Adrenal gland (tissue), 5 donors: ENCODE results near the gene RBMX.

Source experiments
- POLR2A ChIP-seq, 2 donors: fragments of 450-650 bp; IDR thresholded peaks; one replicate each; pipeline ENCODE4 v1.6.1; 2017; ENCODE audit warnings: antibody characterized with exemption in 2 of 2, mild to moderate bottlenecking in 2 of 2, moderate library complexity in 1 of 2
- TF ChIP-seq, protein P1 (sequence below), 6 experiments: fragments of 450-650 bp in 4 of 6; fragments of 200-600 bp in 2 of 6; sonication (generic) in 1 of 6; IDR thresholded peaks; 1 replicate in 5 of 6; 2 replicates in 1 of 6; pipeline versions ENCODE4 v1.5.1 to v1.8.0; 2016 to 2021; ENCODE audit warnings: antibody characterized with exemption in 6 of 6, mild to moderate bottlenecking in 2 of 6, moderate library complexity in 1 of 6
- donor health status: DM: no; HTN: no; CAD: no.

GRCh38 chrX:136849395-136849794 lies 31.1 kb downstream of the RBMX start:
- TF ChIP-seq, protein P1, sequence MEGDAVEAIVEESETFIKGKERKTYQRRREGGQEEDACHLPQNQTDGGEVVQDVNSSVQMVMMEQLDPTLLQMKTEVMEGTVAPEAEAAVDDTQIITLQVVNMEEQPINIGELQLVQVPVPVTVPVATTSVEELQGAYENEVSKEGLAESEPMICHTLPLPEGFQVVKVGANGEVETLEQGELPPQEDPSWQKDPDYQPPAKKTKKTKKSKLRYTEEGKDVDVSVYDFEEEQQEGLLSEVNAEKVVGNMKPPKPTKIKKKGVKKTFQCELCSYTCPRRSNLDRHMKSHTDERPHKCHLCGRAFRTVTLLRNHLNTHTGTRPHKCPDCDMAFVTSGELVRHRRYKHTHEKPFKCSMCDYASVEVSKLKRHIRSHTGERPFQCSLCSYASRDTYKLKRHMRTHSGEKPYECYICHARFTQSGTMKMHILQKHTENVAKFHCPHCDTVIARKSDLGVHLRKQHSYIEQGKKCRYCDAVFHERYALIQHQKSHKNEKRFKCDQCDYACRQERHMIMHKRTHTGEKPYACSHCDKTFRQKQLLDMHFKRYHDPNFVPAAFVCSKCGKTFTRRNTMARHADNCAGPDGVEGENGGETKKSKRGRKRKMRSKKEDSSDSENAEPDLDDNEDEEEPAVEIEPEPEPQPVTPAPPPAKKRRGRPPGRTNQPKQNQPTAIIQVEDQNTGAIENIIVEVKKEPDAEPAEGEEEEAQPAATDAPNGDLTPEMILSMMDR (IDR thresholded peaks at IDR 0.05): no peak
- no peak for TF ChIP-seq POLR2A (IDR thresholded peaks at IDR 0.05)
